ENCODE results near the gene NPEPL1.

NPEPL1 gene

GRCh38 chr20:58741384-58741783, 48.8 kb downstream of the NPEPL1 start:
- TF ChIP-seq USF1 (IDR thresholded peaks at IDR 0.05) (no peak), FOXM1 (IDR thresholded peaks at IDR 0.05; ENCODE audit: borderline replicate concordance, low read depth) (no peak), TCF12 (IDR thresholded peaks at IDR 0.05; ENCODE audit: low read depth) (no peak), CEBPB (IDR thresholded peaks at IDR 0.05) (no peak), YY1 (IDR thresholded peaks at IDR 0.05; ENCODE audit: low read depth) (no peak), ZBTB7A (IDR thresholded peaks at IDR 0.05; ENCODE audit: low read depth) (no peak), MAX (IDR thresholded peaks at IDR 0.05) (no peak)

GRCh38 chr20:58742668-58743566, 50.3 kb downstream of the NPEPL1 start:
- TF ChIP-seq TEAD4 (IDR thresholded peaks at IDR 0.05), result no peak
- no peak for TF ChIP-seq NFIC (IDR thresholded peaks at IDR 0.05)
- TF ChIP-seq EP300 (IDR thresholded peaks at IDR 0.05; ENCODE audit: borderline replicate concordance), result no peak
- no peak for TF ChIP-seq TAF1 (IDR thresholded peaks at IDR 0.05; ENCODE audit: low read depth)
- TF ChIP-seq ZBTB7A (IDR thresholded peaks at IDR 0.05; ENCODE audit: low read depth), result no peak
- TF ChIP-seq FOXM1 (IDR thresholded peaks at IDR 0.05; ENCODE audit: borderline replicate concordance, low read depth), result no peak
- TF ChIP-seq MAX (IDR thresholded peaks at IDR 0.05), result no peak

GRCh38 chr20:58743929-58744534, 51.4 kb downstream of the NPEPL1 start:
- TF ChIP-seq YY1 (IDR thresholded peaks at IDR 0.05; ENCODE audit: low read depth), result no peak

- no peak for TF ChIP-seq CREB1 (IDR thresholded peaks at IDR 0.05; ENCODE audit: low read depth)
- no peak for TF ChIP-seq TCF12 (IDR thresholded peaks at IDR 0.05; ENCODE audit: low read depth)
- no peak for TF ChIP-seq NFIC (IDR thresholded peaks at IDR 0.05)
Measured at GRCh38 chr20:58744836-58745235, 52.2 kb downstream of the NPEPL1 start.

- TF ChIP-seq EP300 (IDR thresholded peaks at IDR 0.05; ENCODE audit: borderline replicate concordance) (no peak), TAF1 (IDR thresholded peaks at IDR 0.05; ENCODE audit: low read depth) (no peak), MAX (IDR thresholded peaks at IDR 0.05) (no peak), NFIC (IDR thresholded peaks at IDR 0.05) (no peak), ZBTB7A (IDR thresholded peaks at IDR 0.05; ENCODE audit: low read depth) (no peak), RAD21 (IDR thresholded peaks at IDR 0.05; ENCODE audit: low read depth) (no peak), YY1 (IDR thresholded peaks at IDR 0.05; ENCODE audit: low read depth) (no peak), CEBPB (IDR thresholded peaks at IDR 0.05) (no peak), TEAD4 (IDR thresholded peaks at IDR 0.05) (no peak), USF1 (IDR thresholded peaks at IDR 0.05) (no peak), CREB1 (IDR thresholded peaks at IDR 0.05; ENCODE audit: low read depth) (no peak)
Measured at GRCh38 chr20:58745391-58745790, 52.8 kb downstream of the NPEPL1 start.

GRCh38 chr20:58746620-58747019, 54.0 kb downstream of the NPEPL1 start:
- TF ChIP-seq USF1 (IDR thresholded peaks at IDR 0.05) (no peak), TEAD4 (IDR thresholded peaks at IDR 0.05) (no peak), EP300 (IDR thresholded peaks at IDR 0.05; ENCODE audit: borderline replicate concordance) (no peak), RAD21 (IDR thresholded peaks at IDR 0.05; ENCODE audit: low read depth) (no peak), ZBTB7A (IDR thresholded peaks at IDR 0.05; ENCODE audit: low read depth) (no peak), TAF1 (IDR thresholded peaks at IDR 0.05; ENCODE audit: low read depth) (no peak), NFIC (IDR thresholded peaks at IDR 0.05) (no peak), MAX (IDR thresholded peaks at IDR 0.05) (no peak), CREB1 (IDR thresholded peaks at IDR 0.05; ENCODE audit: low read depth) (no peak), FOXM1 (IDR thresholded peaks at IDR 0.05; ENCODE audit: borderline replicate concordance, low read depth) (no peak), REST (IDR thresholded peaks at IDR 0.05; ENCODE audit: low read depth) (no peak), EGR1 (IDR thresholded peaks at IDR 0.05) (no peak), CEBPB (IDR thresholded peaks at IDR 0.05) (no peak), TCF12 (IDR thresholded peaks at IDR 0.05; ENCODE audit: low read depth) (no peak)

- TF ChIP-seq ZBTB7A (IDR thresholded peaks at IDR 0.05; ENCODE audit: low read depth) (no peak), TCF12 (IDR thresholded peaks at IDR 0.05; ENCODE audit: low read depth) (no peak), CREB1 (IDR thresholded peaks at IDR 0.05; ENCODE audit: low read depth) (no peak), USF1 (IDR thresholded peaks at IDR 0.05) (no peak), NFIC (IDR thresholded peaks at IDR 0.05) (no peak), EGR1 (IDR thresholded peaks at IDR 0.05) (no peak), MAX (IDR thresholded peaks at IDR 0.05) (no peak)
Measured at GRCh38 chr20:58747211-58747610, 54.6 kb downstream of the NPEPL1 start.
